HT1080 (cell line): ENCODE measurements around the gene TCP1. TPM values are rescaled to one million over a fixed set of nuclear protein-coding genes. Genes with fewer than 3 reads are reported as not detected.
"Not testable (repeated sequence)": the region's sequence is repeated elsewhere in the genome, so short reads cannot be mapped to it uniquely, and the experiment has no call there.

Experiments used
- DNase-seq: peaks from one replicate; pipeline ENCODE4 v3.0.0-alpha.2; 2015; ENCODE audit warnings: low read depth
- total RNA-seq: library from RNA; depleted of rRNA; stranded (reverse); fragments of >200 nt; shearing (Covaris generic); gene quantifications from 2 replicates; pipeline ENCODE4 v1.2.3, GENCODE V29; 2014

Gene TCP1
- total RNA-seq, 1 experiment from 2014 or later: 555 TPM

- no peak for DNase-seq
Measured at GRCh38 chr6:159817951-159818739, 28.7 kb upstream of the TCP1 start.

GRCh38 chr6:159816775-159817174, 27.4 kb upstream of the TCP1 start:
- DNase-seq: not testable (repeated sequence)

GRCh38 chr6:159815410-159815809, 26.0 kb upstream of the TCP1 start:
- no peak for DNase-seq

DNA sequence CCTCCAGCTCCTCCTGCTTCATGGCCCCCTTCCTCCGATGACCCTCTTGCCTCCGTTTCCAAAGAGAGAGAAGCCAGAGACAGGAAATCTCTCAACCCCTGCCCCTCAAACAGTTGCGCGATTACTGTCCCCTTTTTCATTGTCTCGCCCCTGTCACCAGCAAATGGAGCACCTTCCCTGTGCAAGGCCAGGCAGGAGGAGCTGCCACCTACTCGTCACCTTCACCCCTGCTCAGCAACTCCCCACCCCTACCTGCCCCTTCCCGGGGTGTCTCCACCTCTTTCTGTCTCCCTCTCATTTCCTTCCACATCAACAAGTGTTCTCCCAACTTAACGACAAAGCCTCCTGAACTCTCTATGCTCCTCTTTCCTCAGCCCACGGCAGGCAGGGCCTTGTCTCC, 24.4 kb upstream of the TCP1 start:
- DNase-seq: no peak

DNA sequence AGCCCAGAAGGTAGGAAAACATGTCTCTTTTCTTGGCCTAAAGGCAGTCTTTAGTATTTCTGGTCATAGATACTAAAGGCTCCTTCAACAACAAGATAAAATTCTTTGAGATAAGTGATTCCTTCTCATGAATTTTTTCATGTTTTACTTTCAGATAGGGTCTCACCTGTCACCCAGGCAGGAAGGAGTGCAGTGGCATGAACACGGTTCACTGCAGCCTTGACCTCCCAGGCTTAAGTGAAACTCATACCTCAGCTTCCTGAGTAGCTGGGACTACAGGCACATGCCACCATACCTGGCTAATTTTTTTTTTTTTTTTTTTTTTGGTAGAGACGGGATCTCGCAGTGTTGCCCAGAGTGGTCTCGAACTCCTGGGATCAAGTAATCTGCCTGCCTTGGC, 19.7 kb upstream of the TCP1 start:
- DNase-seq: no peak

DNA sequence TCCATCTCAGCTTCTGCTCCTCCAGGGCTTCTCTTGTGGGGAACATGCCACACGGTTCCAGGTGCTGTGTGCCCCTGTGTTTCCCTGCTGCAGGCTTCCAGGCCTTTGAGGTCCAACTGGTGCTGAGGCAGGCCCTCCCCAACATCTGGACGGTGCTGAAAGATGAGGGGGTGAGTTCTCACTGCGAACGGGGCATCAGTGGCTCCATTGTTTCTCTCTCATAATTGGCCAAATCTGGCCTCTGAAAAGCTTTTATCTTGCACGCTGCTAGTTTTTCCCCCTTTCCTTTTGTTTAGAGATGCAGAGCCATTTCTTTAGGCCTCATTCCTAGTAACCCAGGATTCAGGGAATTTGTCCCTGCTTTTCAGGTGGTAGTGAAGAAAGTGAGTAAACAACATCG, 19.2 kb upstream of the TCP1 start:
- no peak for DNase-seq

GRCh38 chr6:159807150-159807858, 17.9 kb upstream of the TCP1 start:
- DNase-seq: peak; percentile 69

GRCh38 chr6:159806021-159806458, 16.6 kb upstream of the TCP1 start:
- no peak for DNase-seq

DNA sequence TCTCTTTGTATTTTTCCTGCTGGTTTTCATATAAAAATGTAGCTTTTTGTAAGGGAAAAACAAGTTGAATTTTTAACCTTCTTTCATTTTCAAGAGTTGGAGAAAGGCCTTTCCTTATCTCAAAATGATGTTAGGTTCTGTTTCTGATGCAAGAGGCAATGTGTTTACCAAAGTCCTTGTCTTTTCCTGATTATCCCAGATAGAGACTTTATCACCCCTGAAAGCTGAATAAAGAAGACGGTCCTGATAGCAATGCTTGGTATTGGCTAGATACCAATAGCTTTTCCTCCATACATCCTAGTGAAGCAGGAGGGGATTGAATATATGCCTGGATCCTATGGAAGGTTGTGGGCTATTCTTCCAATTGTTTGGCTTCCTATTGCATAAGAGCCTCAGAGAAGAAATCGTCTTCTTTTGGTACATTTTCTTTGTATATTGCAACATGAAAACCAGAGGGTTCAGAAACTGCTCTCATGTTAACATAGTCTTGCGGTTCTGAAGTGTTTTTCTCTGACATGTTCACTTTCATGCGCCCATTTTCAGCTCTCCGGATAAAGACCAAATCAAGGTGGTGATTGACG, 16.1 kb upstream of the TCP1 start:
- DNase-seq: no peak

DNA sequence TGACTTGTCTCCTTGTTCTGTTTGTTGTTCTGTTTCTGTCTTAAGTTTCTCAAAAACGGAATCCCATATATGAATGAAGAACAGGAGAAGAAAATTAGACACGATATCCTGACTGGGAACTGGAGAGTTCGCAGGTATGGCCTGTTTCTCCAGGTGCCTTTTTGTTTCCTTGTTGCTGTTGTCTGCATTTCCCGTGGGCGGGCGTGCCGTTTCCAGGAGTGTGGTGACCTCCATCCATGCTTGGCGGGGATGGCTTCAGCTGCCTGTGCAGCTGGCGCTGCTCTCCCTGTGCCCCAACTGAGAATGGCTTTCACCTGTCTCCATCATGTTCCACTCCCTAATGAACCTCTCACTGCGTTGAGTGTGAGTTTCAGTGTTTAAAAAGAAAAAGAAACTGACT, 15.1 kb upstream of the TCP1 start:
- DNase-seq: no peak

GRCh38 chr6:159801935-159802334, 12.5 kb upstream of the TCP1 start:
- DNase-seq: no peak

- DNase-seq: no peak
Measured at GRCh38 chr6:159800141-159800865, 10.9 kb upstream of the TCP1 start, which contains the start of gene PNLDC1. TSS of gene PNLDC1 (plus strand) at chr6:159800276. CDS start at chr6:159800308, 32 bp downstream.

- no peak for DNase-seq
Measured at GRCh38 chr6:159797554-159797953, 8.2 kb upstream of the TCP1 start.

DNA sequence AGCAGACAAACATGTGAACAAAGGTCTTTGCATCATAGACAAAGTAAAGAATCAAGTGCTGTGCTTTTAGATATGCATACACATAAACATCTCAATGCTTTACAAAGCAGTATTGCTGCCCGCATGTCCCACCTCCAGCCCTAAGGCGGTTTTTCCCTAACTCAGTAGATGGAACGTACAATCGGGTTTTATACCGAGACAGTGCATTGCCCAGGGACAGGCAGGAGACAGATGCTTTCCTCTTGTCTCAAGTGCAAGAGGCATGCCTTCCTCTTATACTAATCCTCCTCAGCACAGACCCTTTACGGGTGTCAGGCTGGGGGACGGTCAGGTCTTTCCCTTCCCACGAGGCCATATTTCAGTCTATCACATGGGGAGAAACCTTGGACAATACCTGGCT, 5.6 kb upstream of the TCP1 start:
- not testable (repeated sequence) for DNase-seq

DNA sequence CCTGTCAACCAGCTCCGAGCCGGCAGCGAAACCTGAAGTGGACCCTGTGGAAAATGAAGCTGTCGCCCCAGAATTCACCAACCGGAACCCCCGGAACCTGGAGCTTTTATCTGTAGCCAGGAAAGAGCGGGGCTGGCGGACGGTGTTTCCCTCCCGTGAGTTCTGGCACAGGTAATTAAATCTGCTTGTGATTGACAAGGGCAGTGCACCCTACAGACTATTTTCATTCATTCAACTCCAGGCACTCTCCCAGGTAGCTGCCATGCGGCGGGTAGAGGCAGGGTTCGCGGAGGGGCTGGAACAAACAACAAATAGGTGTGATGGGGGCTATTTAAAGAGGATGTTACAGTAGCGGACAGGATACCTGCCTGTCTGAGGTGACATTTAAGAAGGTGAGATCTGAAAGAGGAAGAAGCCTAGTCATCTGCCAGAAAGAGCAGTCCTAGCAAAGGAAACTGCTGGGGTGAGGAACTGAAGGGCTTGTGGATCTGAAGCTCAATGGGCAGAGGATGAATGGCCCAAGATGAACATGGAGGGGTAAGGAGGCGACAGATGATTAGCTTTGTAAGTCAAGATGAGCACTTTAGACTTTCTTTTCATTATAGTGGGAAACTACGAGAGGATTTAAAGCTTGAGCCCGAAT, 1.7 kb upstream of the TCP1 start:
- no peak for DNase-seq

DNA sequence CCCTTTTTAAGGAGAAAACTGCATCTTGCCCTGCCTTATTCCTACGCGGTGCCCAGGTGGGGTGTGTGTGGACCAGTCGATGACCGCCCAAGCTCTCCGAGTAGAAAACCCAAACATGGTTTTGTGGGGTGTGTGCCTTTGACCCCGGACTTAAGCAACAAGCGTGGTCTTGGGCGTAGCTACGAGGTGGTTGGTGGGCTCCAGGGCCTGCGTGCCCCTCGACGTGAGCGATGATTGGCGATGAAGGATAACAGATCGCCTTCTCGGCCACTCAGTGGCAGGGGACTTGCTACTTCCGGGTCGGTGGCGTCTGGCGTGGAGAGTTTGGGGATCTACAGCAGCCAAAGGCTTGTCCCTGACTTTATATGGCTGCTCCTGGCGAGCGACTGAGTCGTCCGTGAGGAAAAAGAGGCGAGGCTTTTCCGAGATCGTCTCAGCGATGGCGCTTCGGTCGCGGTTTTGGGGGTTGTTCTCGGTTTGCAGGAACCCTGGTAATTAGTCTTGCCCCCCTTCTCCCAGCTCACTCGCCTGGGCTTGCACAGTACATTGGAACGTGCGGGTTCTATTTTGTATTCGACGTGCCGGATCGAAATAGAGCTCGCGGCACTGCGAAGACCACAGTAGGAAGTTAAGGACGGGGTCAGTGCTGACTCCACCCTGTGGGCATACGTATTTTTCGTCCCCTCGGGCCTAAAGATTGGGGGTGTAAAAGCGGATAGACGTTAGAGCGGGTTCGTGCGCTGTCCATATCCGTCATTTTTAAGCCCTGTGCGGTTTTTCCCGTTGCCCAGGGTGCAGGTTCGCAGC, 950 bp upstream of the TCP1 start, which contains the start of gene MRPL18:
Gene MRPL18 (plus strand): TSS at position 319 of the 807 bp plus-strand sequence. CDS start 121 bp downstream, at position 440.
- peak; percentile 97 for DNase-seq

DNA sequence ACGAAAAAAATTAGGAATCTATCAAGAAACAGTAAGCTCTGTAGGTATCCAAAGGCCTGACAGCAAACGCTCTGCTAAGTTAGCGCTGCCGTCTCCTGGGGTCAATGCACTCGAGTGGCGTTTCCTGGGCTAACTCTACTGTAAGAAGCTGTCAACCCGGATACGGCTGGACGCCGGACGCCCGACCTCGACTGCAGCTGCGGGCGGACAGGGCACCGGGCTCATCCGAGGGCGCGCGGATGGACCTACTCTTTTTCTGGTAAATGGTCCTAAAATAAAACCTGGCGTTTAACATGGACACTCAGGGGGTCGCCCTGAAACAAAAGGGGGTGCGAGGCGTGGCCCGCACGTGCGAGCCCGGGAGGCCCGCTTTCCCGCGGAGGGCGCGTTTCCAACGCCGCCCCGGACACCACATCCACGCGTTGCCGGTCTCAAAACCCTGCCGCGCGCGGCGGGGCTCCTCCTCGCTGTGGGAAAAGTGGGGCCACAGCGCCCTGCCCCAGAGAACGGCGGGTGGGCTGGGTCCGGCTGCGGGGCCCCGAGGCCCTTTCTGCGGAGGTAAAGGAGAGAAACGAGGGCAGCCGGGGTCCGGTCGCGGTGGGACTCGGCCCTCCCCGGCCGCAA, 537 bp downstream of the TCP1 start:
- peak; percentile 13 for DNase-seq

GRCh38 chr6:159788276-159788675, 1.1 kb downstream of the TCP1 start:
- DNase-seq: no peak

GRCh38 chr6:159778542-159779103, 10.8 kb downstream of the TCP1 start:
- no peak for DNase-seq
